WI38 (cell line): ENCODE measurements around the gene NRXN2.

Experiments used
- H3K4me3 ChIP-seq: 2 replicates; pipeline ENCODE4 v1.5.1; 2011; ENCODE audit warnings: low read depth, mild to moderate bottlenecking, control low read depth, low read length
- TF ChIP-seq, protein P1 (sequence below): IDR thresholded peaks from 2 replicates; pipeline ENCODE4 v1.5.1; 2012; ENCODE audit warnings: low read depth, mild to moderate bottlenecking, control low read depth, low read length

Gene NRXN2

DNA sequence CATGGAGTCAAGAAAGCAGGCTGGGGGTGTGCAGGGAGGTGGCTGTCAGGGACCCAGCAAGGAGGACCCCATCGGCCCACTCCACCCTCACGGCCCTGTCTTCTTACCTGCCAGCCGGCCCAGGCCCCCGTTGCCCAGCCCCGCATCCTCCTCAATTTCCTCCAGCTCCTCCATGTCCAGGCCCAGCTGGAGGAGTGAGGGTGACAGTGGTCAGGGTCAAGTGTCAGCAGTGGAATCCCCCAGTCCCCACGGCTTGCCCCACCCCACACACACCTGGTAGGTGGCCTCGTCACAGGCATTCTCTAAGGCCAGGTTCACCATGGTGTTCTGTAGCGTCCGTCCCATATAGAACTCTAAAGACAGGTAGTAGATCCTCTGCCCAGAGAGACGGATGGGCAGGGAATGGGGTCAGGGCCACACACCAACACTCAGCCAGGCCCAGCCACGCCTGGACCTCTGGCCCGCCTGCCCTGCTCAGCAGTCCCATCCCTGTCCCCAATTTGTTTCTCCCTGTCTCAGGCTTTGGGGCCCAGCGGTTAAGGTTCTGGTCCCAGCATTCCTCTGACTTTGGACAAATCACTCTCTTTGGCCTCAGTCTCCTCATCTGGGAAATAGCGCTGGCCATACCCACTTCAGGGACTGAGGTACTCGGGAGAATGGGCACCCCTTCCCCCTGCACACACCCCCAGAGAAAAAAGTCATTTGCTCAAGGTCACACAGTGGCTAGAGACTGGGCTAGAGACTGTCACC lies 35.5 kb upstream of the NRXN2 start:
- H3K4me3 ChIP-seq: no peak overlapping the region
- TF ChIP-seq, protein P1, sequence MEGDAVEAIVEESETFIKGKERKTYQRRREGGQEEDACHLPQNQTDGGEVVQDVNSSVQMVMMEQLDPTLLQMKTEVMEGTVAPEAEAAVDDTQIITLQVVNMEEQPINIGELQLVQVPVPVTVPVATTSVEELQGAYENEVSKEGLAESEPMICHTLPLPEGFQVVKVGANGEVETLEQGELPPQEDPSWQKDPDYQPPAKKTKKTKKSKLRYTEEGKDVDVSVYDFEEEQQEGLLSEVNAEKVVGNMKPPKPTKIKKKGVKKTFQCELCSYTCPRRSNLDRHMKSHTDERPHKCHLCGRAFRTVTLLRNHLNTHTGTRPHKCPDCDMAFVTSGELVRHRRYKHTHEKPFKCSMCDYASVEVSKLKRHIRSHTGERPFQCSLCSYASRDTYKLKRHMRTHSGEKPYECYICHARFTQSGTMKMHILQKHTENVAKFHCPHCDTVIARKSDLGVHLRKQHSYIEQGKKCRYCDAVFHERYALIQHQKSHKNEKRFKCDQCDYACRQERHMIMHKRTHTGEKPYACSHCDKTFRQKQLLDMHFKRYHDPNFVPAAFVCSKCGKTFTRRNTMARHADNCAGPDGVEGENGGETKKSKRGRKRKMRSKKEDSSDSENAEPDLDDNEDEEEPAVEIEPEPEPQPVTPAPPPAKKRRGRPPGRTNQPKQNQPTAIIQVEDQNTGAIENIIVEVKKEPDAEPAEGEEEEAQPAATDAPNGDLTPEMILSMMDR: no peak

DNA sequence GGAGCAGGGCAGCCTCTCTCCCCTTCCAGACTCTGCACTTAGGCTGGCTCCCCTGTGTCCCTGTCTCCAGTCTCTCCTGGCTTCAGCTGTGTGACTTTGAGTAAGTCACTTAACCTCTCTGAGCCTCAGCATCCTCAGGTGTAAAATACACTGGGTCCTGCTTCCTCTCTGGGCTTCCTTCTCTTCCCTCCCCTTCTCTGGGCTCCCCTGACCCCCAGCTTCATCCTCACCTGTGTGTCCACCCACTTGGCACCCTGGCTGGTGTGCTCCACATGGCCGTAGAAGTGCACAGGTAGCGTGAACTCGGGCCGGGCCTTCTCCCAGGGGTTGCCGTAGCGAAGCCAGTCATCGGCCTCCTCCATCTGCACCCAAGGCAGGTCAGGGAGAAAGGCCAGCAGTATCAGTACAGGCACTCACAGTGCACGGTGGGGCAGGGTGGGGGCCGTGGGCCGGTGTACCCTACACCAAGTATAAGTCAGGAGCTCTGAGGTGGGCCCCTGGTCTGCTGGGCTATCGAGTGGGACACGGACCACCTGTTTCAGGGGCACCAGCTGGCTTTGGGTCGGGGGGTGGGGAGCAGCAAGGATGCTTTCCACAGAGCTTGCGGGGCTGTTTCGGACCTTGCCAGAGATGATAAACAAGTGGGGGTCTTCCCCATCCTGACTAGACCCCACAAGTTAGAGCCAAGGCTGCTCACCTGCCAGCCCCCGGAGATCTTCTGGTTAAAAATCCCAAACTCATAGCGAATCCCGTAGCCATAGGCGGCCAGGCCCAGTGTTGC lies 34.7 kb upstream of the NRXN2 start:
- TF ChIP-seq, protein P1: no peak
- H3K4me3 ChIP-seq: no peak overlapping the region

DNA sequence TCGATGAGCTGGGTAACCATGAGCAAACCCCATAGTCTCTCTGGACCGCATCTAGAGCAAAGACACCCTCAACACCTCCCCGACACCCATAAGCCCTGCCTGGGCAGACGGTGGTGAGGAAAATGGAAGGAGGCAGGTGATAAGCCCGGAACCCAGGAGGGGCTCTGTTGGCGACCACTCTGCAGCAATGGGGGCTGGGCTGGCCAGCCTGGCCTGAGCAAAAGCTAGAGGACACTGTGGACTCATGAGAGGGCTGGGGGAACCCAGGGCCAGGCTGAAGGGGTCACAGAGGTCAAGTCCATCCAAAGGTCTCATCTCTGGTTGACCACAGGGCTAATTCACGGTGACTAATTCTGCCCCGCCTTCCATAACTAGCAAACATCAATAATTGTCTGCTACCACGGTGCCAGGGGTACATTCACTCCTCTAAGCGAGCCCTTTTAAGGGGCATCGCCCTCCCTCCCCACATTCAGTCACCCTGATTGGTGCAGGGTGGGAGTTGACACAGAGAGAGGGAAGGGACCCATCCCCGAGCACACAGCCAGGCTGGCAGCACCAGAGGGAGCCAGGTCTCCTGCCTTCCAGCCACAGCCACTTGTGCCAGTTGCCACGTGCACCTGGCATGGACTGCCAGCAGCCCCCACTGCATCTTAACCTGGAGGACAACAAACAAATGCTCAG lies 32.8 kb upstream of the NRXN2 start:
- TF ChIP-seq, protein P1: no peak

DNA sequence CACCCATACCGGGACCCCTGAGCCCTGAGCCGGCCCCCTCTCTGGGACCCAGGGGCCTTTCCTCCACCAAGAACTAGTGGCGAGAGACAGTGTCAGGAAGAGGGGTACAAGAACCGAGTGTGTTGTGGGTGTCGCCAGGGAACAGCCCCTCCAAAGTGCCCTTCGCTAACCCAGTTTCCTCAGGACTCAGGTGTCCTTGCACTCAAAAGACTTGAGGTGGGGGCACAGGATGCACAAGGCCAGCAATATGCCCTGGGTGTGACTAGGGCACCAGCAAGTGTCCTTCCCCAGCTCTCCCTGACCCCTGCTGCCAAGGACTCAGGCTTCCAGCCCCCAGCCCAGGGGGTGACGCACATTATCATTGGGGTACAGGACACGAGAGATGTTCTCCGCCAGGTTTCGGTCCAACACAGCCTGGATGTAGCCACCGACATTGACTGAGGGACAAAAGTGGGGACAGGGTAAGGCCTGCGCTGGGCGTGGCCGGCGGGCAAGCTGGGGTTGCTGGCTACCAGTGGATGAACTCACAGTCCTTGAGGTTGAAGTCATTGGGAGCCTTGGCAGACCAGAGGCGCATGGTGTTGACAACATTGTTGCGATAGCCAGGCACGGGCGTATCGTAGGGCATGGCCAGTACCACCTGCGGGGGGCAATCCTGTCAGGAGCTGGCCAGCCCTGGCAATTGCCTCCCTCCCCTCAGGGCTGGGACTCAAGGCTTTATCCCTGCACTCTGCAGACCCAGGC lies 32.1 kb upstream of the NRXN2 start:
- no peak overlapping the region for H3K4me3 ChIP-seq
- TF ChIP-seq, protein P1: no peak

More for the DNA sequence above, 32.8 kb upstream of the NRXN2 start:
- no peak overlapping the region for H3K4me3 ChIP-seq

DNA sequence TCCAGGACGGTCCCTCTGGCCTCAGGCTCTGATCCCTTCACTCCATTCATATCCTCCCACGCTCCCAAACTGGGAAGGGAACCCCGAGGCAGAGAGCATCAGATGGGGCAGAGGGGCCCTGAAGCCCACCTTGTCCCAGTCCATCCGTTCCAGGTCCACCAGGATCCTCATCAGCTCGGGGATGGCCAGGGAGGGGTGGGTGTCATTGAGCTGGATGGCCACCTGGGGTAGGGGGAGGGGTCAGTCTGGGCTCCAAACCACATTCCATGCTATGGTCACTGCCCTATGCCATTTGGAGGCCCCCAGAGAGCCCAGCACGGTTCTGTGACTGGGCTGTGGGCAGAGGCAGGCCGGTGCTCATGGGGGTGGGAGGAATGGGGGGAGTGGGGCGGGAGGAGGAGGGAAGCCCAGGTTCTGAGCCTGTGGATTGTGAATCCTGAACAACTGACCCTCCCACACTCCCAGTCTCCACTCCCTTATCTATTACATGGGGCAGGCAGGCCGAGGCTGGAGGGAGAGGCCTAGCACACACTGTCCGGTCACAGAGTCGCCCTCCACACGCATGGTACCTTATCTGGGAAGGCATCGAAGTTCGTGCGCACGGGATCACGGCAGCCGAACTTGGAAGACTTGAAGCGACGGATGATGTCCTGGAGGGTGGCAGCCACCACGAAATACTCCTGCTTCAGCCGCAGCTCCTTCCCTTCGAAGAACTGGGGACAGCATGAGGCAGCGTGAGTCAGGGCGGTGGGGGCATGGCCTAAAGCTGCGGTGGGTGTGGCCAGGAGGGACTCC lies 31.3 kb upstream of the NRXN2 start:
- H3K4me3 ChIP-seq: no peak overlapping the region
- TF ChIP-seq, protein P1: no peak

DNA sequence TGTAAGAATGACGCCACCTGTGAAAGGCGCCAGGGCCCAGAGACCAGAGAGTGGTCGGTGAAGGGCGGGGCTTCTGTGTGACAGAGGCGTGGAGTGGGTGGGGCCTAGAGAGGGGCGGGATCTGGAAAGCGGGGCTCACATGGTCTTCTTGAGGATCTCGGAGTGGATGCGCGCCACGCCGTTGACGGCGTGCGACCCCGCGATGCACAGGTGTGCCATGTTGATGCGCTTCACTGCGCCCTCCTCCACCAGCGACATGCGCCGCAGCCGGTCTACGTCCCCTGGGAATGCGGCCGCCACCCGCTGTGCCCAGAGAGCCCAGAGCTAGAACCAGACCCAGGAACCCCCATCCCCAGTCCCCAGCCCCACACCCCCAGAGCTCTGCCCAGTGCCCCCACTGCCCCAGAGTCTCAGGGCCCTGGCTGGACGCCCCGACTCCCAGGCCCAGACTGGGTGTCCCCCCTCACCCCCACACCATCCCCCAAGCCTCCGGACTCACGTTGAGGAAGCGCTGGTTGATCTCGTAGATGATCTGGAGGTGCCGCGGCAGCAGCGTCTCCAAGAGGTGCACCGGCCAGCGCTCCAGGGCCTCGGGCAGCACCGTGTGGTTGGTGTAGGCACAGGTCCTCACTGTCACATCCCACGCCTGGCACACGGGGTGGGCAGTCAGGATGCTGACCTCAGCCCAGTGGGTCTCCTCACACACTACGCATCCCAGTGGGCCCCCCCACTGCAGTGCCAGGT lies 30.6 kb upstream of the NRXN2 start:
- H3K4me3 ChIP-seq: no peak overlapping the region
- TF ChIP-seq, protein P1: no peak
